Measurements from ENCODE around the gene CELF4.
A peak's percentile ranks its signal among the peaks of the same experiment; 100 is the strongest.

The CELF4 gene

DNA sequence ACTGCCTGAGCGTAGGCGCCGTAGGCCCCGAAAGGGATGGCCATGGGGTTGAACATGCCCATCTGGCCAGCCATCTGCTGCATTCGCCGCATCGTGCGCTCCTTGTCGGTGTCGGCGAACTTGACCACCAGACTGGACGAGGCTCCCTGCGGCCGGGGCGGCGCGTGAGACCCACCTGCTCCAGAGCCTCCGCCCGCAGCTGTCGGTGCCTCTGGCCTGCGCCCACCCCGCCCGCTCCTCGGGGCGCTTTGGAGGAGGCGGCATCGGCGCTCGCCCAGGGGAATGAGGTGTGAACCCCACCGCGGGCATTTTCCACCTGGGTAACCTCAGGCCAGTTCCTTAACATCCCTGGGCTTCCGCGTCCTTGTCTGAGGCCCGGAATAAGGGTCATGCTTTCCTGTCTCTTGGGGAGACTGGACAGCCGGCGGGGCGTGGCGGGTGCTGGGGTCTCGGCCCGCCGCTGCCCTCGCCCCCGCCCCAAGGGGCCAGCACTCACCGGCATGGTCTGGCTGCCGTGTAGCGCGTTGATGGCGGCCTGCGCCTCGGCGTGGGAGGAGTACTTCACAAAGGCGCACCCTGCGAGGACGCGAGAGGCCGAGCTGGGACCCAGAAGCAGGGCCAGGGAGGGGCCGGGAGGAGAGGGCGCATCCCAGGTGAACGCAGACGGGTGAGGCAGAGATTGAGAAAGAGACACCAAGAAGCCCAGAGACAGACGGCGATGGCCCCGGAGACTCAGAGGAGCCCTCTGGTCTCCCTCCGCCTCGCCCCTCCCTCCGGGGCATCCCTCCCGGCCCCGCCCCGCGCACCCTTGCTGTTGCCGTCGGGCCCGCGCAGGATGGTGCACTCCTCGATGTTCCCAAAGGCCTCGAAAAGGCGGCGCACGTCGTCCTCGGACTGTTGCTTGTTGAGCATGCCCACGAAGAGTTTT lies 291.0 kb downstream of the CELF4 start:
- in situ Hi-C loops (cut with MboI; ENCODE audit: low pct_unique_long_range_greater_than_20kb, low sequenced_read_pairs, unreplicated experiment), result no loop called here
- TF ChIP-seq, protein P1, sequence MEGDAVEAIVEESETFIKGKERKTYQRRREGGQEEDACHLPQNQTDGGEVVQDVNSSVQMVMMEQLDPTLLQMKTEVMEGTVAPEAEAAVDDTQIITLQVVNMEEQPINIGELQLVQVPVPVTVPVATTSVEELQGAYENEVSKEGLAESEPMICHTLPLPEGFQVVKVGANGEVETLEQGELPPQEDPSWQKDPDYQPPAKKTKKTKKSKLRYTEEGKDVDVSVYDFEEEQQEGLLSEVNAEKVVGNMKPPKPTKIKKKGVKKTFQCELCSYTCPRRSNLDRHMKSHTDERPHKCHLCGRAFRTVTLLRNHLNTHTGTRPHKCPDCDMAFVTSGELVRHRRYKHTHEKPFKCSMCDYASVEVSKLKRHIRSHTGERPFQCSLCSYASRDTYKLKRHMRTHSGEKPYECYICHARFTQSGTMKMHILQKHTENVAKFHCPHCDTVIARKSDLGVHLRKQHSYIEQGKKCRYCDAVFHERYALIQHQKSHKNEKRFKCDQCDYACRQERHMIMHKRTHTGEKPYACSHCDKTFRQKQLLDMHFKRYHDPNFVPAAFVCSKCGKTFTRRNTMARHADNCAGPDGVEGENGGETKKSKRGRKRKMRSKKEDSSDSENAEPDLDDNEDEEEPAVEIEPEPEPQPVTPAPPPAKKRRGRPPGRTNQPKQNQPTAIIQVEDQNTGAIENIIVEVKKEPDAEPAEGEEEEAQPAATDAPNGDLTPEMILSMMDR (IDR thresholded peaks at IDR 0.05; ENCODE audit: extremely low read depth, insufficient read depth, missing control alignments), result no peak
- no peak for DNase-seq (ENCODE audit: low spot score)

DNA sequence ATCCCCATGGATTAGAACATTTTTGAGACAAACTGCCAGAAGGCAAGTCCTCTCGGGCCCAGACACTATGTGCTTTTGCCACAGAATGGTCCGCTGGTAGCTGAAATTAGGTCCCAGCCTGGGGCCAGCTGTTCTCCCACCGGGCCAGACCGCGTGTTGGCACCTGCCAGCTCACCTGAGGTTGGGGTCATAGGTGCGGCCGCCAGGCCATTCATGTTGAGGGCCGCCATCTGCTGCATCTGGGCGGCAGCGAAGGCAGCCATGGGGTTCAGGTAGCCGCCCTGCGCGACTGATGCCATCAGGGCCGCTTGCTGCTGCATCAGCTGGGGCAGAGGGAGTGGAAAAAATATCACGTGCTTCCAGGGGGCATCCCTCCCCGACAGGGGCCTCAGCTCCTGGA lies 292.8 kb downstream of the CELF4 start:
- in situ Hi-C loops (cut with MboI; ENCODE audit: low pct_unique_long_range_greater_than_20kb, low sequenced_read_pairs, unreplicated experiment), result no loop called here
- DNase-seq (ENCODE audit: low spot score), result no peak
- TF ChIP-seq, protein P1 (IDR thresholded peaks at IDR 0.05; ENCODE audit: extremely low read depth, insufficient read depth, missing control alignments), result no peak

DNA sequence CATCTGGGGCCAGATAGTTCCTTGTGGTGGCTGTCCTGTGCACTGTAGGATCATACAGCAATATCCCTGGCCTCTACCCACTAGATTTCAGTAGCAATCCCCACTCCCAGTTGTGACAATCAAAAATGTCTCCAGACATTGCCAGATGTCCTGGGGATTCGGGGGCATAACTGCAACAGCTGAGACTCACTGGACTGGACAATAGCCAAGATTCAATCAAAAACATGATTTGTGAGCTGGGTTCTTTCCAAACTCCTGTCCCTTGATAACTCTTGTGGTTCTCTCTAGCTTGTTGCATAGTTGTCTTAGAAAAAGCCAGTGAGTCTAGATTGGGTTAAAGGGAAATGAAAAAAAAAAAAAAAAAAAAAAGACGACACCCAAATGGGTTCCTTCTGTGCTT lies 293.4 kb downstream of the CELF4 start:
- DNase-seq (ENCODE audit: low spot score), result no peak
- TF ChIP-seq, protein P1 (IDR thresholded peaks at IDR 0.05; ENCODE audit: extremely low read depth, insufficient read depth, missing control alignments), result no peak
- in situ Hi-C loops (cut with MboI; ENCODE audit: low pct_unique_long_range_greater_than_20kb, low sequenced_read_pairs, unreplicated experiment), result no loop called here

DNA sequence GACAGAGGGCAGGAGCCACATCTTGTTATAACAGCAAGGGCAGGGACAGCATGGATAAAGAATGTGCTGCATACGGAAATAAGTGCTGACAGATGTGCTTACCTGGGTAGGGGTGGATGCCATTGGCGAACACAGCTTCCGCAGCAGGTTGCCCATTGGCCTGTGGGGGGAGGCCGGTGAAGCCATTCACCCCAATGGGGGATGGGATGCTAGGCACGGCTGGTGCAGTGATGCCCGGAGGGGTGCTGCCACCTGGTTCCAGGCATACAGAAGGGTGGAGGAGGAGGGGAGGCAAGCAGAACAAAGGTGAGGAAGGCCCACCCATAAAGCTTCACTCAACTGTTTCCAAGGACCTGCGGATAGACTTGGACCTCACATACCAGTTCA lies 294.9 kb downstream of the CELF4 start:
- in situ Hi-C loops (cut with MboI; ENCODE audit: low pct_unique_long_range_greater_than_20kb, low sequenced_read_pairs, unreplicated experiment), result no loop called here
- TF ChIP-seq, protein P1 (IDR thresholded peaks at IDR 0.05; ENCODE audit: extremely low read depth, insufficient read depth, missing control alignments), result no peak
- DNase-seq (ENCODE audit: low spot score), result no peak

DNA sequence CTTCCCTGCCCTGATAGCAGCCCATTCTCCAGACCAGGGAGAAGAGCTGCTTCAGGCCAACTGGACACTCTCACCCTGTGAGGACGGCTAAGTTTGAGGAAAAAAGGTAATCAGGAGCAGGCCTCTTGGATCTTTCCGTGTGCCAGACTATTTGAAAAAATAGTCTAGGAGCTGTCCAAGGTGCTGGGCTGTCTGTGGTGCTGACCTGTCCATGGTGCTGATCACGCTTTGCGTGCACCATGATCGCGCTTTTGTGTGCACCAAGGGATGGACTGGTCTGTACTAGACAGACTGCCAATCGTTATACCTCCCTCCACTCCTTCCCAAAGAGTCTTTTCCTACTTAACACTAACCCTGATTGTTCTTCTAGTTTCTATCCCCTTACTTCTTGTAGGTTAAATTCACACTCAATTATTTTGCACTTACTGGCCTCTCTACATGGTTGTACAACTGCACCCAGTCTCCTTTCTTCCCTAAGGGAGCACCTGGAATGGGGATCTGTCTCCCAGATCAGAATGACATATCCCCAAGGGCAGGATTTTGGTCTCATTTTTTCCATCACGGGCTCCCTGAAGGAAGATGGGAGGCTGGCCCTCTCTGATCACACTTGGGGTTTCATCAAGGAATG lies 295.4 kb downstream of the CELF4 start:
- DNase-seq (ENCODE audit: low spot score), result no peak
- TF ChIP-seq, protein P1 (IDR thresholded peaks at IDR 0.05; ENCODE audit: extremely low read depth, insufficient read depth, missing control alignments), result no peak
- in situ Hi-C loops (cut with MboI; ENCODE audit: low pct_unique_long_range_greater_than_20kb, low sequenced_read_pairs, unreplicated experiment), result no loop called here

DNA sequence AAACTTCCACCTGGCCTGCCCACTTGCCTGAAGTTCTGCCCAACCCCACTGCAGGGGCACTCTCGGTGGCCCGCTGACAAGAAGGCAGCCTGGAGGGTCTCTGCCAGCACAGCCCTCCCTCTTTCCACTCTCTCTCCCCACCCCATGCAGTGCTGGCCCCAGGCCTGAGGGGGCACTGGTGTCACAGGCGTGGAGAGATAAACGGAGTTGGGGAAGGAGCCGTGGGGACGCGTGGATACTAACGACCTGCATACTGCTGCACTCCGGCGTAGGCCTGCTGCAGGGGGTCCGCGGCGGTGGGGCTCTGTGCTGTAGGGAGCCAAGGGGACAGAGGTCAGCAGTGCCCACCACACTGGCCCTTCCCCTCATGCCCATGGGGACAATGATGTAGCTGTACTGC lies 299.3 kb downstream of the CELF4 start:
- no peak for DNase-seq (ENCODE audit: low spot score)
- in situ Hi-C loops (cut with MboI; ENCODE audit: low pct_unique_long_range_greater_than_20kb, low sequenced_read_pairs, unreplicated experiment), result no loop called here
- TF ChIP-seq, protein P1 (IDR thresholded peaks at IDR 0.05; ENCODE audit: extremely low read depth, insufficient read depth, missing control alignments), result peak; percentile 35
